GM18520 (cell line): Measurements from ENCODE around the gene EIF4H.
A peak's percentile ranks its signal among the peaks of the same experiment; 100 is the strongest.
"Not testable (repeated sequence)": the region's sequence is repeated elsewhere in the genome, so short reads cannot be mapped to it uniquely, and the experiment has no call there.

Source experiments
- ATAC-seq: cut with Tn5 transposase; IDR thresholded peaks from one replicate; pipeline ENCODE4 v1.9.1; 2021; ENCODE audit not compliant: unreplicated experiment

EIF4H gene

DNA sequence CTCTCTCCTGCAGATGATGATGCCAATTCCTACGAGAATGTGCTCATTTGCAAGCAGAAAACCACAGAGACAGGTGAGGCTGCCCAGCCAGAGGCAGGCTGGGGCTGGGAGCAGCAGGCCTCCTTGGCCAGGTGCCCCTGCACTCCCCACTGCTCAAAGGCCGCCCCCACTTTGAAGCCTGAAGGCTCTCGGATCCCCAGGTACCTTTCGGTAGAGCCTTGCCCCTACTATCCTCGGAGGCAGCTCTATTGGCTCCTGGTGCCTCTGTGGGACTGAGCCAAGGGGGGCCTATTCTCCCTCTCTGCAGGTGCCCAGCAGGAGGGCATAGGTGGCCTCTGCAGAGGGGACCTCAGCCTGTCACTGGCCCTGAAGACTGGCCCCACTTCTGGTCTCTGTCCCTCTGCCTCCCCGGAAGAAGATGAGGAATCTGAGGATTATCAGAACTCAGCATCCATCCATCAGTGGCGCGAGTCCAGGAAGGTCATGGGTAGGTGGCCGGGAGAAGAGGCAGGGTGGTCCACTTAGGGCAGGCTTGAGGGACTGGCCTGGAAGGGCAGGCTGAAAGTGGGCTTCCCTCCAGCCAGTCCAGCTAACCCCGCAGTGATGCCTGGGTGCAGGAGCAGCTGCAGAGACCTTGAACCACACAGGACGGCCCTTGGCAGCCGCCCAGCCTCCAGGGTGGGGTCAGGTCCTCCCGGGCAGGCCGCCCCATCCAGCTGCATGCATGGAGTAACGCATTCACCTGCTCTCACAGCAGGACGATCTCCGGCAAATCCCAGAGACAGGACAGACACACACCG lies 49.8 kb downstream of the EIF4H start:
- no peak for ATAC-seq

DNA sequence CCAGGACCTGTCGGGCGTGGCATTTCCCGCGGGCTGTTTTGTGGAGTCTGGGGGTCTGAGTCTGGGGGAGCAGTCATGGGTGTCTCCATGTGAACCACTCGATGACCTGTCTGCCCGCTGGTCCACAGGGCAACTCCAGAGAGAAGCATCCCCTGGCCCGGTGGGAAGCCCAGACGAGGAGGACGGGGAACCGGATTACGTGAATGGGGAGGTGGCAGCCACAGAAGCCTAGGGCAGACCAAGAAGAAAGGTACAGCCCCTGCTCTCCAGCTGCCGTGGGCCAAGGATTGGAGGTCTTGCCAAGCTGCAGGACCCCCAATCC lies 50.3 kb downstream of the EIF4H start:
- ATAC-seq = no peak

- ATAC-seq = not testable (repeated sequence)
These were observed 50.8 kb downstream of the EIF4H start for GRCh38 chr7:74224907-74225306.

DNA sequence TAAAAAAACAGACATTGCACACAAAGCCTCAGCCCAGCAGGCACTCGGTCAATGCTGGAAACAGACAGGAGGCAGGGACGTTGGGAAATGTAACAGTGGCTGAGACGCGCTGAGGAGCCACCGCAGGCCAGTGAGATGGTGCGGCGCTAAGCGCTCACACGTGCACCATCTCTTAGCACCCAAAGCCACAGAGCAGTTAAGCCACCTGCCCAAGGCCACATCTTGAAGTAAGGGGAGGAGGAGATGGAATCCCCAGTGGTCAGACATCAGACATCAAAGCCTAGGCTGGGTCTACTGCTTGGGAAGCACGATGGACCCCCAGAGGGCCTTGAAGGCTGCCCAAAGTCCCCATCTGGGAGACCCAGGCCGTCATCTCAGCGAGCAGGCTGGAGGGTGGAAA lies 51.2 kb downstream of the EIF4H start:
- ATAC-seq = no peak

DNA sequence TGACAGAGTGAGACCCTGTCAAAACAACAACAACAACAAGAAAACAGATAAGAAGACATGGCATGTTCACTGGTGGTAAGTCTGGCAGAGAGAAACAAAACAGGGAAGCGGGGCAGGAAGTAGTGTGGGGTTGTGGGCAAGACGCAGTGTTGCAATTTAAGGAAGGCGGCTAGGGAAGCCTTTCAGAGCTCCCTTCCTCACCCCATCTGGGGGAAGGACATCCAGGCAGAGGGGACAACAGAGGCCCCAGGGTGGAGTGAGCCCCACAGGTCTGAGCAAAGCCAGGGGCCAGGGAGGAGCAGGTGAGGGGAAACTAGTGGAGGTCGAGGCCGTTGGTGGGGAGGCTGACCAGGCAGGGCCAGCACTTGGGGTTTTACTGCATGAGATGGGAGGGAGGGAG lies 52.5 kb downstream of the EIF4H start:
- ATAC-seq = no peak

GRCh38 chr7:74228951-74229900 lies 55.1 kb downstream of the EIF4H start:
- no peak for ATAC-seq

DNA sequence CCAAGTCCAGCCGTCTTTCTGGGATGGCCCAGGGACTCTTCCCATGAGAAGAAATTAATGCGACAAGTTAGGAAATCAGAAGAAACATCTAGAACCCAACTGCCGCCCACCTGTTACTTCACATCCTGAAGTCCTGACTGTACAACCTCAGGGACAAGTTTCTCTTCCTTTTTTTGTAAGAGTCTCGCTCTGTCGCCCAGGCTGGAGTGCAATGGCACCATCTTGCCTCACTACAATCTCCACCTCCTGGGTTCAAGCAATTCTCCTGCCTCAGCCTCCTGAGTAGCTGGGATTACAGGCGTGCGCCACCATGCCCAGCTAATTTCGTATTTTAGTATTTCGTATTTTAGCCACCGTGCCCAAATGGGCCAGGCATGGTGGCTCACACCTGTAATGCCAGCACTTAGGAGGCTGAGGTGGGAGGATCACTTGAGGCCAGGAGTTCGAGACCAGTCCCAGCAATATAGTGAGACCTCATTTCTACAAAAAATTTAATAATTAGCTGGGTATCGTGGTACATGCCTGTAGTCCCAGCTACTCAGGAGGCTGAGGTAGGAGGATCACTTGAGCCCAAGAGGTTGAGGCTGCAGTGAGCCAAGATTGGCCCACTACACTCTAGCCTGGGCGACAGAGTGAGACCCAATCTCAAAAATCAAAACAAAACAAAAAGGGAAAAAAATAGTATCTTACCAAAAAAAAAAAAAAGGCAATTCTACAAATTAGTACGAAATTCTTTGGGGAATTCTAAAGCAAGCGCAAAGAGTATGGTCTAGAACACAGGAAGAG lies 56.5 kb downstream of the EIF4H start:
- peak; percentile 5 for ATAC-seq

- peak; percentile 70 for ATAC-seq
These were observed 57.1 kb downstream of the EIF4H start for GRCh38 chr7:74231232-74231590.

GRCh38 chr7:74233655-74234285 lies 59.6 kb downstream of the EIF4H start:
- no peak for ATAC-seq

GRCh38 chr7:74235518-74236268 lies 61.5 kb downstream of the EIF4H start:
- no peak for ATAC-seq

- ATAC-seq = no peak
These were observed 62.1 kb downstream of the EIF4H start for GRCh38 chr7:74236284-74236683.

- no peak for ATAC-seq
These were observed 66.3 kb downstream of the EIF4H start for GRCh38 chr7:74240482-74240881.

GRCh38 chr7:74242122-74242443 lies 67.9 kb downstream of the EIF4H start:
- ATAC-seq = no peak

- no peak for ATAC-seq
These were observed 72.3 kb downstream of the EIF4H start for GRCh38 chr7:74246497-74246896.
